Non-pigmented ciliary epithelial cell (primary cell): ENCODE data around the gene FAM3C.
"Not testable (repeated sequence)": the region's sequence is repeated elsewhere in the genome, so short reads cannot be mapped to it uniquely, and the experiment has no call there.

ENCODE experiments used
- DNase-seq: peaks from one replicate; pipeline ENCODE4 v3.0.0-alpha.2; 2010; ENCODE audit warnings: low read depth

Gene FAM3C

DNA sequence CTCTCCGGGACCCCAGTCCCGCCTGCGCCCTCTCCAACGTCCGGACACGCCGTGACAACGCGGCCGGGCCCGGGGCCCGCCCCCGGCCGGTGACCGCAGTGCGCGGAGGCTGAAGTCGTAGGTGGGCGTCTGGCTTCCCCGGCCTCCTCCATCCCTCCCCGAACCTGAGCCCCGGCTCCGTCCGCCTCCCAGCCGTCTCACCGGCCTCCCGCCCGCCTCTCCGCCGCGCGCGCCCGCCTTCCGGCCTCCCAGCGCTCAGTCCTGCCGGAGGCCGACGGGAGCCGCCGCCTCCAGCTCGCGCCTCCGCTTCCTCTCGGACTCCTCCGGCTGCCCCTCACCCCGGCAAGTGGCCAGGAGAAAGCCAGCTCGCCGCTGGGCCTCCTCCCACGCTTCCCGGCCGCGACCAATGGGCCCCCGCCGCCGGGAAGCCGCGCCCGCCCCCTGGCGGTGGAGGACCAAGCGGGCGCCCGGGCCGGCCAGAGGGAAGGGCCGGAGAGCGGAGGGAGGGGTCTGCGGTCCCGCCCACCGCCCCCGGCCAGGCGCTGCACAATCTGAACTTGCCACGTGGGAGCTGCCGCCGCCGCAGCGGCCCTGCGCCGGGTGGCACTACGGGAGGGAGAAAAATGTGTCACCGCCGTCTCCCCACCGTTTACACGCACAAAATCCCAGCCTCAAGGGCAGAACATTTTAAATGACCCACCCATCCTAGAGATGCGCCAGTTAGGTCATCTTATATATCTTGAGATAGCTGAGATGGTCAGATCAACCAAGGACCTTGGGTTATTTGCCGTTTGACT is at the start of gene FAM3C:
FAM3C (minus strand) TSS at position 348 of the 797 bp plus-strand sequence. CDS start 13,339 bp downstream, outside the sequence.
- DNase-seq = peak; percentile 50

- DNase-seq = no peak
Measured at GRCh38 chr7:121442845-121443244, 46.7 kb upstream of the FAM3C start.

GRCh38 chr7:121440857-121441503 is 44.9 kb upstream of the FAM3C start:
- no peak for DNase-seq

GRCh38 chr7:121438043-121438955 is 42.2 kb upstream of the FAM3C start:
- DNase-seq = peak; percentile 20

DNA sequence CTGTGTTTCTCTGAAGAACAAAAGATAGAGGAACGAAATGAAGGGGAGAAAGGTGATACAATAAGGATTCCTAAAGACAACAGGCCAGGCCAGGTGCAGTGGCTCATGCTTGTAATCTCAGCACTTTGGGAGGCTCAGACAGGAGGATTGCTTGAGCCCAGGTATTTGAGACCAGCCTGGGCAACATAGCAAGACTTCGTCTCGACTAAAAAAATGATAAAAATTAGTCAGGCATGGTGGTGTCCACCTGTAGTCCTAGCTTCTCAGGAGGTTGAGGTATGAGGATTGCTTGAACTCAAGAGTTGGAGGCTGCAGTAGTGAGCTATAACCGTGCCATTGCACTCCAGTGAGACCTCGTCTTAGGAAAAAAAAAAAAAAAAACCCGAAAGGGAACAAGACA is 41.4 kb upstream of the FAM3C start:
- DNase-seq = no peak

DNA sequence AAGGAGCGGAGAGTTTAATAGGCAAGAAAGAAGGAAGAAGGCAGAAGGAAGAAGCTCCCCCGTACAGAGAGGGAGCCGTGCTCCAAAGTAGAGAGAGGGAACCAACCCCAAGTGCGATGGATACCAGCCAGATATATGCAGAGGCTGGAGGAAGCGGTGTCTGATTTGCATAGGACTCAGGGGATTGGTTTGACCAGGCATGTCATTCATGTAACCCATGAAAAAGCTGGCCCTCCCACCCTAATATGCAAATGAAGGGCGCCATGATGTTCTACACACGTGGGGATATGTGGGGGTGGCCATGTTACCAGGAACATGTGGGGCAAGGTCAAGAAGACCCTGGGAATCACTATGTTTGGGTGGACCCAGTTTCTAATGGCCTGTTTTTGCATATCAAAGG is 40.6 kb upstream of the FAM3C start:
- DNase-seq = no peak

- DNase-seq = no peak
Measured at GRCh38 chr7:121436136-121436535, 40.0 kb upstream of the FAM3C start.

DNA sequence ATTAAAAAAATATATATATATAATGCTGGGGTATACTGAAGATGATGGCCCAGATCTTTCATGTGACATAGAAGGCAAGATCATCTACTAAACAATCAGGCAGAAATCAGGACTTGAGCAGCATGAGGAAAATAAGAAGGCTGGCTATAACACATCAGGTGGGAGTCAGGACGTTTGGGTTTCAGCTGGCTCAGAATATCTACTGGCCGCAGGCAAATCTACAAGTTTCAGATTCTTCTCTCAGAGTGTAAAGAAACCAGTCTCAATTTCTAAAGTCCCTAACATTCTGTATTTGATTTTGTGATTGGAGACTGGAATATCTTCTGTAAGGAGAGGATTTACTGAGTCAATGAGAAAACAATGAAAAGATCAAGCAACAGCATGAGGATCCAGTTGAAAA is 37.7 kb upstream of the FAM3C start:
- DNase-seq = no peak

DNA sequence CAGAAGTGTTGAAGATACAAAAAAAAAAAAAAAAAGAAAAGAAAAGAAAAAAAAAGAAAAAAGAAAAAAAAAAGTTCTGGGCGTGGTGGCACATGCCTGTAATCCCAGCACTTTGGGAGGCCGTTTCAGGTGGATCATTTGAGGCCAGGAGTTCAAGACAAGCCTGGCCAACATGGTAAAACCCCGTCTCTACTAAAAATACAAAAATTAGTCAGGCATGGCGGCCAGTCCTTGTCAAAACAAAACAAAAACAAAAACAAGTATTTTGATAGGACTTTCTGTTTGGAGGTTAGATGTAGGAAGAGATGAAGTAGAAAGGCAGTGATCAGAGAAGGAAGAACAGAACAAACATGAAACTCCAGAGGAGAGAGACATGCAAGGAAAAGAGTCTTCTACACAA is 36.4 kb upstream of the FAM3C start:
- DNase-seq = not testable (repeated sequence)

GRCh38 chr7:121431996-121432395 is 35.9 kb upstream of the FAM3C start:
- no peak for DNase-seq

- no peak for DNase-seq
Measured at GRCh38 chr7:121431389-121431995, 35.4 kb upstream of the FAM3C start.

GRCh38 chr7:121430558-121430957 is 34.5 kb upstream of the FAM3C start:
- no peak for DNase-seq

- DNase-seq = no peak
Measured at GRCh38 chr7:121429798-121430197, 33.7 kb upstream of the FAM3C start.

GRCh38 chr7:121428855-121429489 is 32.9 kb upstream of the FAM3C start:
- peak; percentile 51 for DNase-seq

DNA sequence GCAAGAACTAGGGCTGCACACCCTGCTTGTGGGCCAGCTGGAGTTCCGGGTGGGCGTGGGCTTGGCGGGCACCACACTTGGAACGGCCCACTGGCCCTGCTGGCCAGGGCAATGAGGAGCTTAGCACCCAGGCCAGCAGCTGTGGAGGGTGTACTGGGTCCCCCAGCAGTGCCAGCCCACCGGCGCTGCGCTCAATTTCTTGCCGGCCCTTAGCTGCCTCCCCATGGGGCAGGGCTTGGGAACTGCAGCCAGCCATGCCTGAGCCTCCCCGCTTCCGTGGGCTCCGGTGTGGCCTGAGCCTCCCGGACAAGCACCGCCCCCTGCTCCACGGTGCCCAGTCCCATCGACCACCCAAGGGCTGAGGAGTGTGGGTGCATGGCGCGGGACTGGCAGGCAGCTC is 25.6 kb upstream of the FAM3C start:
- DNase-seq = not testable (repeated sequence)

GRCh38 chr7:121420976-121421375 is 24.9 kb upstream of the FAM3C start:
- DNase-seq = no peak

DNA sequence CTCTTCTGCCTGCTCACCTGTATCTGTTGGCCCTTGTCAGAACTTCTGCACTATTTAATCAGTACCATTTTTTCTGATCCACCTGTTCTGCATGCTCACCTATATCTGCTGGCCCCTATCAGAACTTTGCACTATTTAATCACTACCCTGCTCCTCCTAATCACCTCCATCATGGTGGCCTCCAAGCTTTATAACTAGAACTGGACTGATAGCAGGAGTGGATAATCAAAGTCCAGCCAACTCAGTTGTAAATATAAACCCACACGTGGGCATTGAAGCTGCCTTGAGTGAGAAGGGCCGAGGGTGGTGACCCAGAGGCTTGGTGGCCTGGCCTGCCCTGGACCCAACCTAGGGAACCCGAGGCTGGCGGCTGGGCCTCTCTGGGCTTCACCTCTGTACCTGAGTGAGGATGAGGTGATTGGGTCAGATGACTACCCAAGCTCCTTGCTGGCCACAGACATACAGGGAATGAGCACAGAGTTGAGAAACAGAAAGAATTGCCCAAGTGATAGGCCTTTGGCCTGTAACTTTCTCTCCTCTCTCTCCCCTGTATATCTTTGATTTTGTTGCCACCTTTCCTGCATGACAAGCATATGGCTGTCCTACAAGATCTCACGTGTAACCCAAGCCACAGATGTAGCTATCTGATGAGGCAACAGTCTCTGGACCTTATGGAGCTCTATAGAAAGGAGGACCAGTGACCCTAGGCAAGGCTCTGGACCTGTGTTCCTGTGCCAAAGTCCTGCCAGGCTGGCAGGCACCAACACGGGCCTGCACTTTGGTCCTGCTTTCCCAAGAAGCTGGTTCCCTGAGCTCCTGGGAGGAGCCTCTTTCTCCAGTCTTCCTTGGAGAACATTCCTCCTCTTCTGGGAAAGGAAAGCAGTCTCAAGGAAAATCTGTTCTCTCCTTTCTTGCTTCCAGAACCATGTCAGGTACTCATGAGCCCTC is 23.4 kb upstream of the FAM3C start:
- no peak for DNase-seq

DNA sequence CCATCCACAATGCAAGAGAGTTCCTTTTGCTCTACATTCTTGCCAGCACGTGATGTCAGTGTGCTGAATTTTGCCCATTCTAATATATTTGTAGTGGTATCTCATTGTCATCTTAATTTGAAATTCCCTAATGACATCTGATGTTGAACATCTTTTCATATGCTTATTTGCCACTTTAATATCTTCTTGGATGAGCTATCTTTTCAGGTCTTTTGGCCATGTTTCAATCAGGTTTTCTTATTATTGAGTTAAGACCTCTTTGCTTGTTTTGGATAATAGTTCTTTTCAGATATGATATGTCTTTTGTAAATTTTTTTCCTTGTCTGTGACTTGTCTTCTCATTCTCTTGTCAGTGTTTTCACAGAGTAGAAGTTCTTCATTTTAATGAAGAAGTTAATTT is 20.4 kb upstream of the FAM3C start:
- DNase-seq = no peak

- no peak for DNase-seq
Measured at GRCh38 chr7:121414436-121414835, 18.3 kb upstream of the FAM3C start.

- no peak for DNase-seq
Measured at GRCh38 chr7:121411597-121411979, 15.5 kb upstream of the FAM3C start.
